NCI-H2029 treated with DMSO at 0.1 percent for 48 hours (cell line): ENCODE results near the gene OSBPL9.
A peak's percentile ranks its signal among the peaks of the same experiment; 100 is the strongest.

Source experiments
- DNase-seq: peaks from one replicate; lab custom pipeline; 2025; lab: John Stamatoyannopoulos, UW

Gene OSBPL9, protein sequence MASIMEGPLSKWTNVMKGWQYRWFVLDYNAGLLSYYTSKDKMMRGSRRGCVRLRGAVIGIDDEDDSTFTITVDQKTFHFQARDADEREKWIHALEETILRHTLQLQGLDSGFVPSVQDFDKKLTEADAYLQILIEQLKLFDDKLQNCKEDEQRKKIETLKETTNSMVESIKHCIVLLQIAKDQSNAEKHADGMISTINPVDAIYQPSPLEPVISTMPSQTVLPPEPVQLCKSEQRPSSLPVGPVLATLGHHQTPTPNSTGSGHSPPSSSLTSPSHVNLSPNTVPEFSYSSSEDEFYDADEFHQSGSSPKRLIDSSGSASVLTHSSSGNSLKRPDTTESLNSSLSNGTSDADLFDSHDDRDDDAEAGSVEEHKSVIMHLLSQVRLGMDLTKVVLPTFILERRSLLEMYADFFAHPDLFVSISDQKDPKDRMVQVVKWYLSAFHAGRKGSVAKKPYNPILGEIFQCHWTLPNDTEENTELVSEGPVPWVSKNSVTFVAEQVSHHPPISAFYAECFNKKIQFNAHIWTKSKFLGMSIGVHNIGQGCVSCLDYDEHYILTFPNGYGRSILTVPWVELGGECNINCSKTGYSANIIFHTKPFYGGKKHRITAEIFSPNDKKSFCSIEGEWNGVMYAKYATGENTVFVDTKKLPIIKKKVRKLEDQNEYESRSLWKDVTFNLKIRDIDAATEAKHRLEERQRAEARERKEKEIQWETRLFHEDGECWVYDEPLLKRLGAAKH

DNA sequence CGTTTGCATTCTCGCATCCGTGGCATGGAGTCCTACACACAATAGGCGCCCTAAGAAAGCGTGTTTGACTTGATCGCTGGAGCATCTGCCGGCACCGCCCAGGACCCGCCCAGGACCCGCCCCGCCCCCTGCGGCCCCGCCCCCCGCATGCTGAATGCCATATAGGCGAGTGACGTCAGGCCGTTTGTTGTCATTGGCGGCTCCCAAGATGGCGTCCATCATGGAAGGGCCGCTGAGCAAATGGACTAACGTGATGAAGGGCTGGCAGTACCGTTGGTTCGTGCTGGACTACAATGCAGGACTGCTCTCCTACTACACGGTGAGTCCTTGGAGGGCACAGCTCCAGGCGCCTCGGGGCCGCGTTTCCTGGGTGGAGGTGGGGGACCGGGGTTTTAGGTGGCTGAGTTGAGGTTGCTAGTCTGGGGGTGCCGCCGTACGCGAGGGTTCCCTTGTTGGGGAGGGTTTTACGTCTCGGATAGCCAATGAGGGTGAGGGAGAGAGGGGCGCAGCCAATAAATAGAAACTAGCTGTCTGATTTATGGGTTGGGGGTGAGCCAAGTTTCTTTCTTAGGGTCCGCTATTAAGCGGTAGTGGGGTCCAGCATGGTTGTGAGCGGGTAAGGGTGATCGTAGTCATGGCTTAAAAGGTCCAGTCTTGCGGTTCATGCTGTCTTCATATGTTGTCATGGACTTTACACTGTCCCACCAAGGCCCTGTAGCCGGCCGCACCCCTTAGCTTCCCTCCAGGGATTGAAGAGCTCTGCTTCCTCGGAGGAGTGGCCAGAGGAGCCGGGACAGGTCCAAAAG lies at the start of gene OSBPL9:
Gene OSBPL9 (plus strand): TSS at position 190 of the 806 bp plus-strand sequence. CDS start 19 bp downstream, at position 209.
- peak; percentile 96 for DNase-seq

DNA sequence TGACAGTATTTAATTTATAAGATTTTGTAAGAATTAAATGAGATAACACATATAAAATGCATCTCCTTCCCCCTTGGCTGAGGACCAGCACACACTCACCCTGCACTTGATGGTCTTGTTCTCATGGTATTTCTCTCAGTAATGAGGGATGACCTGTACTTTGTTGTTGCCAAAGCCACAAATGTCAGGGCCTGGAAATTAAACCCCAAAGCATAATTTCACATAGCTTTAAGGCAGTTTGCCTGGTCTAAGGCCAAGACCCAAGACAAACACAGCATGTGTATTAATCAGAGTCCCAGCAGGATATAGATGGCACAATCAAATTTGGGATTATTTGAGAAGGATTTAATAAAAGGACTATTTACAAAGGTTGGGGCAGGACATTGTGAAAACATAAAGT lies 49.2 kb upstream of the OSBPL9 start:
- DNase-seq = peak; percentile 81

DNA sequence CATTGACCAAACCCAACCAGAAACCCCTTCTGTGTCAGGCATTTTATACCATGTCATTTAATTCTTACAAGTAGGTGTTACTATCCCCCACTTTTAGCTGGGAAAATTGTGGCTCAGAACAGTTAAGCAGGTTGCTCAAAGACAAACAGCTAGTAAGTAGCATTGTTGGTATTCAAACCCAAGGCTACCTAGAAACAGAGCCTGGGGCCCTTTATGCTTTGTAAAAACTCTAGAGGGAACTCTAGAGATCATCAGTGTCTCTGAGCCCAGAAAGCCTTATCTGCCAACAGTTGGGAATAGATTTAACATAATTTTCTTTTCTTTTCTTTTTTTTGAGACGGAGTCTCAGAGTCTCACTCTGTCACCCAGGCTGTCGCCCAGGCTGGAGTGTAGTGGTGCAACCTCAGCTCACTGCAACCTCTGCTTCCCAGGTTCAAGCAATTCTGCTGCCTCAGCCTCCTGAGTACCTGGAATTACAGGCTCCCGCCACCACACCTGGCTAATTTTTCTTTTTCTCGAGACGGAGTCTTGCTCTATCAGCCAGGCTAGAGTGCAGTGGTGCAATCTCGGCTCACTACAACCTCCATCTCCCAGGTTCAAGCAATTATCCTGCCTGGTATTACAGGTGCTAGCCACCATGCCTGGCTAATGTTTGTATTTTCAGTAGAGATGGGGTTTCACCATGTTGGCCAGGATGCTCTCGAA lies 48.5 kb upstream of the OSBPL9 start:
- DNase-seq = no peak

DNA sequence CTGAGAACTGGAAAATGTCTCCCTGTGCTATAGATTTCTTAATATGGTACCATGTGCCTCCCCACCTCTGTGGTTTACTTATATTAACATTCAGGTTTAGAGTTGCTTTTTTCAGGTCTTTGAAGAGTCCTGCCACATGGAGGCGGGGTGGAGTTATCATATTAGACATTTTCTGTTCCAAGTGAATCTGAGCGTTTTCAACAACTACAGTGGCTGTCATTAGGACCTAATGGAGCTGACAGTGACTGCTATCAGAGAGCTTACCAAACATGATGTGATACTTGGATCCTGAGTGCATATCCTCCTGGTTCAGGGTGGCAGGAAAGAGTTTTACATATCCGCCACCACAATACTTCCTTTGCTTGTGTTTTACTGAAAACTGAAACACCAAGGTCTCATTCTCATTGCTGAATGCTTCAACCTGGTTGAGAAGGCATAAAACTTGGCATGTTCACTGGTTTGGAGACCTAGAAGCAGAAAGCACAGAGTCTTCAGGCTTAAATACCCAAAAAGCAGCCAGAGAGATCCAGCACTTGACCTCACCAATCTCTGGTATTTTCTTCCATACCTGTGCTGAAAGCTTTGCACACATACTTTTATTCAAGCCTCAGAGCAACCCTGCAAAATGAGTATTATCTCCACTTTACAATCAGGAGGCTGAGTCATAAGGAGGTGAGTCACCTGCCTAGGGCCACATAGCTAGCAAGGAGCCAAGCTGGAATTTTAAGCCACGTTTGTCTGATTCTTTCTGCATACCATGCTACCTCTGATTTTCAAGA lies 47.4 kb upstream of the OSBPL9 start:
- DNase-seq = peak; percentile 18

DNA sequence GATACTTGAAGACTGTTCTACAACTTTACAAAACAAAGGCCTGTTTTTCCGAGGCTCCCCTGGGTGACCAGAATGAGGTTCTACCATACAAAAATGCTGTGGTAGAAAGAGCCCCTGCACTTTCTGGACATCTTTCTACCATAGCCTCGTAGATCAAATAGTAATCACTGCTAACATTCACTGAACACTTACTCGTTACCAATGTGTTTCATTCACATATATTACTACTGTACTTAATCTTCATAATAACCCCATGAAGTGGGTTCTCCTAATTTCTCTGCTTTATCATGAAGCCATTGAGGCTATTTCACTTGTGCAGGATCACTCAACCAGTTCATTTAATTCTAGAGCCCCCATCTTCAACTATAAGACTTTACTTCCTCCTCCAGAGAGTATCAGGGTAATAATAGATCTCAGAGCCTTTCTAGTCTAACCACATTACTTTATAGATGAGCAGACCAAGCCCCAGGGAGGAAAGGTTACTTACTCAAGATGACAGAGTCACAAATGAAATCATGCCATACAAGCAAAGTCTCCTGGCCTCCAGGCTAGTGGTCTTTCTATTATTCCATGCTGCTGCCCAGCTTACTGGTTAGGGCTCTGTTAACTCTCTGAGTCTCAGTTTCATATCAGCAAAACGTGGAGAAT lies 46.7 kb upstream of the OSBPL9 start:
- no peak for DNase-seq

DNA sequence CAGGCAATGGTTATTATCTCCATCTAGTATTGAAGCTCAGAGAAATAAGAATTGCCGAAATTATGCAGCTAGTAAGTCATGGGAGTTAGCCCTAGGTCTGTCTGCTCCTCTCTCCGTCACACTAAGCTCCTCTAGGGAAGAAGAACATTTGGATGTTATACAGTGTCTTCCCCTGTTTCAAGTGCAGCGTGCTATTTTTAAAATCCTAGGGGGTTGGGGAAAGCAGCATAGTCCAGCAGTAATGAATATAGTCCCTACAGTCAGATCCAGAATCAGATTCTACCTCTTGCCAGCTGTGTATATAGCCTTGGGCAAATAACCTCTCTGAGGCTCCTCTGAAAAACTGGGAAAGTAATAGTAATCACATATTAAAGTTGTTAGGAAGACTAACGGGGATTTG lies 44.5 kb upstream of the OSBPL9 start:
- no peak for DNase-seq

DNA sequence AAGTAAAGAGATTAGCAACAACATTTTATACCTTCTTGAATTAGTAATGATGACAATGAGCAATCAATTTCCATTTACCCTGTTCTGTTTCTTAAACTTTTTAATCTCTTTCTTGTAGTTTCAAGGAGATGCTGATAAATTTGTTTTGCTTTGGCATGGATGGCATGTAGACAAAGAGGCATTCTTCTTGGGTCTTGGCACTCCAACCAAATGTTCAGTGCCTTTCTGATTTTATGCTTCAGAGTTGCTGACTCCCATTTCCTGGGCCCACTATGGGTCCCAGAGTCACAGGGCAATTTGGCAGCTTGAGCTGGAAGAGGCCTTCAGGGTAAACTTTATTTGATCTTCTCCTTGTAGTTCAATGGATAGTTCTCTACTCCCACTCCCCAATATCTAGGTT lies 42.1 kb upstream of the OSBPL9 start:
- DNase-seq = no peak

DNA sequence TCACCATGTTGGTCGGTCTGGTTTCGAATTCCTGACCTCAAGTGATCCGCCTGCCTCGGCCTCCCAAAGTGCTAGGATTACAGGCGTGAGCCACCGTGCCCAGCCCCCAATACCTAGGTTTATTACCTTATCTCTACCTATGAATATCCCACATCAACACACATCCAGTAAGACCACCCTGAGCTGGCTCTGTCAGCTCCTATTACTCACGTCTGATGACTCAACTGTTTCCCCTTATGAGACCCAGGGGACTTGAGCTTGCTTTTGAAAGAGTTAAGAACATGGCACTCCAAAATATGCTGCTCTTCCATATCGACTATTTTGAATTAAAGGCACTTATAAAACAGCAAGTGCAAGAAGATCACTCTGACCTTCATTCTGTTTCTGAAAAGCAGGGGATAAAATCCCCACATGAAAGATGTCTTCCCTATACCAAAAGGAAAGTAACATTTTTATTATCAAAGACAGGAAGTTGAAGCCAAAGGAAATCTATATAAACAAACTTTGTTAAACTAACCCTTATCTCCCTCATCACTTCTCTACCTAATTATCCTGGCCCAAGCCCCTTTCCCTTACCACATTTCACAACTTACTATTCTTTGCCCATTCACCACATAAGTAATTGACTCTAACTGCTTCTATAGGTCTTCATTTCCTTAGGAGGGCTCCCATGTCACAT lies 41.3 kb upstream of the OSBPL9 start:
- DNase-seq = no peak

DNA sequence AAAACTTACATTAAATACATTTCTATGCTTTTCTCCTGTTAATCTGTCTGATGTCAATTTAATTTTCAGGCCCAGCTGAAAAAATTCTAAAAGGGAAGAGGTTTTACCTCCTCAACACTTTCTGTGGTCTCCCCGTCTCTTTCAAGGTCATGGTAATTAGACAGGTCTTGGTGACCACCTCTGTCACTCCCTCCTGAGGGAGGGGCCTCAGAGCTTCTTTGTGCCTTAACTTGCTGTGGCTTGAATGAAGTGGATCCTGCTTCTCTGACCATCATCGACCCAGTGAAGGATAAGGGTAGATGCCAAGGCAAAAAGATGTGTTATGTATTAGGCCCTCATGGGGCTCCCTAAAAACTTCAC lies 40.8 kb upstream of the OSBPL9 start:
- DNase-seq = no peak

DNA sequence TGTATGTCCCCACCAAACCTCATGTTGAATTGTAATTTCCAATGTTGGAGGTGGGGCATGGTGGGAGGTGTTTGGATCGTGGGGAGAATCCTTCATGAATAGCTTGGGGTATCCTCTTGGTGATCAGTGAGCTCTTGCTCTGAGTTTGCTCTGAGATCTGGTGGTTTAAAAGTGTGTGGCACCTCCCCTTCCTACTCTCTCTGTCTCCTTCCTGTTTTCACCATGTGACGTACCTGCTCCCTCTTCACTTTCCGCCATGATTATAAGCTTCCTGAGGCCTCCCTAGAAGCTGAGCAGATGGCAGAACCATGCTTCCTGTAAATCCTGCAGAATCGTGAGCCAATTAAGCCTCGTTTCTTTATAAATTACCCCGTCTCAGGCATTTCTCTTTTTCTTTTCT lies 40.0 kb upstream of the OSBPL9 start:
- DNase-seq = no peak

DNA sequence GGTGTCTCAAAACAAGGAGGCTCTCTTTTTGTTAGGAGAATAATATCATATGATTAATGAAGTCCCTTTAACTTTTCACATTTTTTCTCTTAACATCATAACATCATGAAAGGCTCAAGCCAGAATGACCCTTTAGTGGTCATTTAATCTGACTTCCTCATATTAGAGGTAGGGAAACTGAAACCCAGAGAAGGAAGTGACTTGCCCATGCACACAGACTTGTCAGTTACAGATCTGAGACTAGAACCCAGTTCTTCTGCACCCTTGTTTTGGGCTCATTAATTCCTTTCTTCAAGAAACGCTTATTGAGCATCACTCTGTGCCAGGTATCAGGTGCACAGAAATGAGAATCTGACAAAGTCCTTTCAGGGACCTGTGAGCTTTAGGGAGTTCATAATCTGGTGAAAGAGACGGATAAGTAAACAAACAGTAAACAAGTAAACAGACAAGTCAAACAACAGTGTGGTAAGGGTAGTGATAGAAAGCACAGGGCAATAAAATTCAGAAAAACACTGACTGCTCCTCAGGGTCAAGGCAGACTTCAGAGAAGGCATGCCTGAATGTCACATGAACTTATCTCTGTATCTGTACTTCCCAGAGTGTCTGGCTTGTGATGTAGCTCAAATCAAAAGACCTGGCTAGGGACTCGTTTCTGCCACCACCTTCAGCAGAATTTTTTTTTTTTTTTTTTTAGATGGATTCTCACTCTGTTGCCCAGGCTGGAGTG lies 38.3 kb upstream of the OSBPL9 start:
- DNase-seq = no peak

DNA sequence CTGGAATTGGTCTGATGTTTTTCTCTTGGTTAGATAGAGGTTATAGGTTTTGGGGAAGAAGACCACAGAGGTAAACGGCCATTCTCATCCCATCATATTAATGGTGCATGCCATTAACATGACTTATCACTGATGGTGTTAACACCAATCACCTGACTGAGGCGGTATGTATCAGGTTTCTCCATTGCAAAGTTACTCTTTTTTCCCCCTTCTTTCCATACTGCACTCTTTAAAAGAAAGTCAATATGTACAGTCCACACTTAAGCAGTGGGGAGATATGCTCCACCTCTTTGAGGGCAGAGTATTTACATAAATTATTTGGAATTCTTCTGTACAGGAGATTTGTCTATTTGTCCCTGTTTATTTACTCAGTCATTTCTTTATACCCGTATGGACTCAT lies 35.7 kb upstream of the OSBPL9 start:
- no peak for DNase-seq

DNA sequence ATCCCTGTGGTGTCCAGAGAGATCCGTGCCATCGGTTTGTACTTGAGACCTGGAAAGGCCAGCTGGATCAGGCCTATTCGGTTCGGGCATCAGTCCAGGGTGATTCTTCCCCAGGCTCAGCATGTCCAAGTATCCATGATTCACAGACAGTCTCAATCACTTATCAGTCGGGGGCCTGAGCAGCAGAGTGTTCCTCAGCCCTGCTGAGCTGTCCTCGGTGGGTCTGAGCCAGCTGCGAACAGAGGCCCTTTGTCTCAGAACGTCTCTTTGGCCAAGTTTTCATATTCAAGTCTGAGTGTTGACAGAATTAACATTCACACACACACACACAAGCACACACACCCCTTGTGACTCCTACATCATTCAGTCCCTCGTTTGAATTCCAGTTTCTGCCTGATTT lies 33.4 kb upstream of the OSBPL9 start:
- no peak for DNase-seq

DNA sequence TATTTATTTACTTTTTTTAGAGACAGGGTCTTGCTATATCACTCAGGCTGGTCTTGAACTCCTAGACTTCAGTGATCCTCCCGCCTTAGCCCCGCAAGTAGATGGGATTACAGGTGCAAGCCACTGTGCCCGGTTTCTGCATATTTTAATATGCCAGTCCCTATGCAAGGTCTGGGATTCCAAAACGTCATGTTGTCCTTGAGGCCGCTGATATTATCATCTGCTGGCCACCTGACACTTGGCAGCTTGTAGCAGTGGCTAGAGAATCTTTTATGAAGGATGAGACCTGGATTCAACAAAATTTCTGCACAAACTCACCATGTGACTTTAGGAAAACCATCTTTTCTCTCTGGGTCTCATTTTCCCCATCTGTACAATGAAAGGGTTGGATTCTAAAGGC lies 32.9 kb upstream of the OSBPL9 start:
- DNase-seq = no peak

DNA sequence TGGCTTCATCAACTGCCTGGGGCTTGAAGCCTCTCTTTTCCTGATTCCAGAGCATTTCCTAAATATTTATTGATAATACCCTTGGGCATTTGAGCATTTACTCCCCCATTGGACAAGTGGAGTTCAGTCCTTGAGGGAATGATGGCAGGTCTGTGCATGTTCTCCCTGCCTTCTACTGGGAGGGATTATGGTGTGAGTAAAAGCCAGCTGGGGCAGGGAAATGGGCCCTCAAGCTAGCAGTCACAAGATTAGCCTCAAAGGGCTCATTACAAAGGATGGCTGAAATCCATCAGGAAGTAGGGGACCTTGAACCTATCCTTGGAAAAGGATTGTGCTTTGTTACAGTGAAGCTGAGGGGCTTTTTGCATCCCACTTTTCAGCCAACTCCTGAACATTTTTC lies 24.2 kb upstream of the OSBPL9 start:
- DNase-seq = no peak

DNA sequence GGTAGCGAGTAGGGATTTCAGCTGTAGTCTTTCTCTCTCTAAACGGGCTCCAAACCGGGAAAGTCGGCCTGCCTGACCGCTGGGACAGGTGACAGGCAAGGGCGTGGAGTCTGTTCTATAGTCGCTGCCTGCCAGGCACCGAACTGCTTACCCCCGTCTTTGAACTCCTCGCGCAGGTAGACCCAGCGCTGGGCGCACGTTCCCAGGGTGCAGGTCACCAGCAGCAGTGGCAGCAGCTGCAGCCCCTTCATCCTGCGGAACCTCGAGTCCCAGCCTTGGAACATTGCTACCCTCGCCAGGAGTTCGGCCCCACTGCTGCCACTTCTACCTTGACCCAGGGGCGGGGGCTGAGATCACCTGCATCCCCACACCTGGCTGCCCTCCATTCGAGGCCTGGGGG lies 22.2 kb upstream of the OSBPL9 start:
- no peak for DNase-seq

DNA sequence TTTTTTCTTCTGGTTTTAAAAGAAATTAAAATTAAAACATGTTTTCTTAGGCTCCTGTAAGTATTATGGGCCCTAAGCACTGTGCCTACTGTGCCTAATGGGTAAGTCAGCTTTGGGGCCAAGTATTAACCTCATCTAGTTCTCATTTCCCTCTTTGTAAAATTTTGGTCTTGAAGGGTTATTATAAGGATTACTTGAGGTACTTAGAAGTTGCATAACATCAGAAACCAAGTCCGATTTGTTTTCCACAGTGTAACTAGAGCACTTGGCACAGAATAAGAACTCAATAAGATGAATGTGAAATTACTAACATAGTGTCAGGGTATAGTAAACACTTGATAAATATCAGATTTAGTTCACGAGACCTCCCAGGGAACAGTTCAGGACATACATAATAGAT lies 16.4 kb upstream of the OSBPL9 start:
- DNase-seq = no peak

DNA sequence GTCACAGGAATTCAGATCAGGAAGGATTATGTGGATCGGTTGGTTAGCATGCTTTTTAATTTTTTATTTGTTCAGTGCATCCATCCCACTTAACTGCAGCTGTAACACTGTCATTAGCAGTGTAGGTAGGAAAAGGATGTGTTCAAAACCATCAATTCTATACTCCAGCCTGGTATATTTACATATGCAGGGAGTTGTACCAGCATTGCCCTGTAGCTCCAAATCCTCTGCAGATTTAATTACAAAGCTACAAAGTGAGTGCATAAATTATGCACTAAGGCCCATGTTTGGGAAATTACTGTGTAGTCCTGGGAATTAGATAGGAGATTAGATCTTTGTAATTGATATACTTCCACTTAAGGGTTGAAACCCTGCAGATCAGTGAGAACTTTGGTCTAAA lies 15.9 kb upstream of the OSBPL9 start:
- DNase-seq = no peak

DNA sequence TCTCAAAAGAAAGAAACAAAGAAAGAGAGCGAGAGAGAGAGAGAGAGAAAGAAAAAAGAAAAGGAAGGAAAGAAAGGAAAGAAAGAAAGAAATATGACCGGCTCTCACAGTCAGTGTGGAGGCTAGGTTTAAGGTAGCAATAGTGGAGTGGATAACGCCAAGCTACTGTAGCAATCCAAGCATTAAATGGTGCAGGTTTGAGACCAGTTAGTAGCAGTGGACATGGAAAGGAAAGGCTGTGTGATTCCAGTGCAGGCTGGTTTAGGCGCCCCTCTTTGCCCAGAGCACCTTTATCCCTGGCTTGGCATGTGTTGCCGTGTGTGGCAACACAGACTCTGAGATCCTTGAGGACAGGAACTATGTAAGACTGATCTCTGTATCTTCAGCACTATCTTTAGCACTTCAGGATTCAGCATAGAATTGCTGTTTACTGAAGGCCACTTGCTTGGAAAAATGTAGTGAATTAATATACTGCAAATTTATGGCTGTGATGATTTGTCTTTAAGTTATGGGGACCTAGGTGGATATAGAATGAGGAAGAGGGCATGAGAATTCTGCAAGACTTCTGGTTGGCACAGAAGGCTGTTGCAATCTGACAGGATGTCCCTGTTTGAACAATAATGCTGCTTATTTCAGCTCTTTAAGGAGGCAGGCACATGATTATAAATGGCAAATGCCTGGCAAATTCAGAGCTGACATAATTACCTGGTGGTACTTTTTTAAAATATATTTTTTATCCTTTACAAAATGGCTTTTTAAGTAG lies 10.8 kb upstream of the OSBPL9 start:
- DNase-seq = no peak
